BLaER1 (cell line): ENCODE data around the gene TRIM28.
"Not testable (repeated sequence)": the region's sequence is repeated elsewhere in the genome, so short reads cannot be mapped to it uniquely, and the experiment has no call there.

Experiments
- H3K27ac ChIP-seq: shearing (Covaris generic); formaldehyde crosslinking; 2 replicates; pipeline ENCODE4 v1.8.1; 2022
- H3K27me3 ChIP-seq: shearing (Covaris generic); formaldehyde crosslinking; 2 replicates; pipeline ENCODE4 v1.8.1; 2022
- H3K36me3 ChIP-seq: shearing (Covaris generic); formaldehyde crosslinking; 2 replicates; pipeline ENCODE4 v1.8.1; 2022
- H3K4me1 ChIP-seq: shearing (Covaris generic); formaldehyde crosslinking; 2 replicates; pipeline ENCODE4 v1.8.1; 2022
- H3K4me2 ChIP-seq: shearing (Covaris generic); formaldehyde crosslinking; 2 replicates; pipeline ENCODE4 v1.8.1; 2022
- H3K4me3 ChIP-seq: shearing (Covaris generic); formaldehyde crosslinking; 2 replicates; pipeline ENCODE4 v1.8.1; 2022
- H3K9ac ChIP-seq: shearing (Covaris generic); formaldehyde crosslinking; 2 replicates; pipeline ENCODE4 v1.8.1; 2022
- H3K9me3 ChIP-seq: shearing (Covaris generic); formaldehyde crosslinking; 2 replicates; pipeline ENCODE4 v1.8.1; 2022
- H4K20me1 ChIP-seq: shearing (Covaris generic); formaldehyde crosslinking; 2 replicates; pipeline ENCODE4 v1.8.1; 2022
- Cebpa-rat ChIP-seq: shearing (Covaris generic); IDR thresholded peaks from 2 replicates; pipeline ENCODE4 v1.8.1; 2022

Gene TRIM28

GRCh38 chr19:58536852-58537798 is 6.7 kb upstream of the TRIM28 start:
- TF ChIP-seq Cebpa-rat: no peak
- 0 out of 2 replicates have a peak overlapping the region, but pooled peaks have one; percentile 65 for H3K4me3 ChIP-seq
- H4K20me1 ChIP-seq: no peaks in the 10 kb centered on the region
- peak overlapping the region; percentile 94 for H3K27ac ChIP-seq
- no peaks in the 10 kb centered on the region for H3K9me3 ChIP-seq
- peak overlapping the region; percentile 81 for H3K9ac ChIP-seq
- H3K4me1 ChIP-seq: peaks cover 28% of the 10 kb centered on the region
- no peaks in the 10 kb centered on the region for H3K27me3 ChIP-seq
- no peaks in the 10 kb centered on the region for H3K36me3 ChIP-seq
- H3K4me2 ChIP-seq: peak overlapping the region; percentile 89

- no peaks in the 10 kb centered on the region for H3K36me3 ChIP-seq
- H3K4me1 ChIP-seq: peaks cover 39% of the 10 kb centered on the region
- H3K9ac ChIP-seq: peak overlapping the region; percentile 81
- peak overlapping the region; percentile 89 for H3K4me2 ChIP-seq
- H3K27ac ChIP-seq: peak overlapping the region; percentile 94
- no peak for TF ChIP-seq Cebpa-rat
- no peaks in the 10 kb centered on the region for H4K20me1 ChIP-seq
- no peaks in the 10 kb centered on the region for H3K27me3 ChIP-seq
- H3K4me3 ChIP-seq: peak overlapping the region; percentile 65
- no peaks in the 10 kb centered on the region for H3K9me3 ChIP-seq
Measured at GRCh38 chr19:58538257-58539168, 5.4 kb upstream of the TRIM28 start.

DNA sequence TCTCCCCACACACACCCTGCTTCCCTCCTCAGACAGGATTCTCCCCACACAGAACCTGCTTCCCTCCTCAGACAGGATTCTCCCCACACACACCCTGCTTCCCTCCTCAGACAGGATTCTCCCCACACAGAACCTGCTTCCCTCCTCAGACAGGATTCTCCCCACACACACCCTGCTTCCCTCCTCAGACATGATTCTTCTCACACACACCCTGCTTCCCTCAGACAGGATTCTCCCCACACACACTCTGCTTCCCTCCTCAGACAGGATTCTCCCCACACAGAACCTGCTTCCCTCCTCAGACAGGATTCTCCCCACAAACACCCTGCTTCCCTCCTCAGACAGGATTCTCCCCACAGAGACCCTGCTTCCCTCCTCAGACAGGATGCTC is 4.7 kb upstream of the TRIM28 start:
- peaks cover 39% of the 10 kb centered on the region for H3K4me1 ChIP-seq
- H3K4me3 ChIP-seq: peak overlapping the region; percentile 65; the same call in 1 of the 2 replicates
- not testable (repeated sequence) for H3K27me3 ChIP-seq, H4K20me1 ChIP-seq, H3K36me3 ChIP-seq, H3K9me3 ChIP-seq
- H3K4me2 ChIP-seq: peak overlapping the region; percentile 89
- peak overlapping the region; percentile 81 for H3K9ac ChIP-seq
- peak overlapping the region; percentile 94 for H3K27ac ChIP-seq

DNA sequence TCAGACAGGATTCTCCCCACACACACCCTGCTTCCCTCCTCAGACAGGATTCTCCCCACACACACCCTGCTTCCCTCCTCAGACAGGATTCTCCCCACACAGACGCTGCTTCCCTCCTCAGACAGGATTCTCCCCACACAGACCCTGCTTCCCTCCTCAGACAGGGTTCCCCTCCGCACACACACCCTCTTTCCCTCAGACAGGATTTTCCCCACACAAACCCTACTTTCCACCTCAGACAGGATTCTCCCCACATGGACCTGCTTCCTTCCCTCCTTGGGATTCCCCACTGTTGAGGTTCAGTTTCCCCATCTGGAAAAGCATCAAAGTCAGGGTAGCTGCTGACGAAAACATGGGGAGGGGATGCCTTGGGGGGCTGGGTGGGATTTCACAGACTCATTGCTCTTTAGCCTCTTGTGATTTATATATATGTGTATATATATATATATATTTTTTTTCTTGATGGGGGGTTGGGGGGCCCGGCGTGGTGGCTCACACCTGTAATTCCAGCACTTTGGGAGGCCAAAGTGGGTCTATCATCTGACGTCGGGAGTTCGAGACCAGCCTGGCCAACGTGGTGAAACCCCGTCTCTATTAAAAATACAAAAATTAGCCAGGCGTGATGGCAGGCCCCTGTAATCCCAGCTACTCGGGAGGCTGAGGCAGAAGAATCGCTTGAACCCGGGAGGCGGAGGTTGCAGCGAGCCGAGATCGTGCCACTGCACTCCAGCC is 1.1 kb upstream of the TRIM28 start:
- peaks cover 35% of the 10 kb centered on the region for H4K20me1 ChIP-seq
- H3K4me2 ChIP-seq: peak overlapping the region; percentile 86
- 0 out of 2 replicates have a peak overlapping the region, but pooled peaks have one; percentile 98 for H3K27ac ChIP-seq
- H3K4me1 ChIP-seq: peaks cover 51% of the 10 kb centered on the region
- H3K9ac ChIP-seq, H3K4me3 ChIP-seq, H3K27me3 ChIP-seq, H3K9me3 ChIP-seq: not testable (repeated sequence)
- H3K36me3 ChIP-seq: peaks cover 25% of the 10 kb centered on the region

GRCh38 chr19:58544591-58545285 is 874 bp downstream of the TRIM28 start:
- Histone ChIP-seq H4K20me1 (peaks cover 54% of the 10 kb centered on the region), H3K9ac (peak overlapping the region; percentile 99), H3K9me3 (no peaks in the 10 kb centered on the region), H3K4me2 (peak overlapping the region; percentile 99), H3K36me3 (peaks cover 45% of the 10 kb centered on the region), H3K27ac (peak overlapping the region; percentile 98), H3K27me3 (no peaks in the 10 kb centered on the region), H3K4me3 (peak overlapping the region; percentile 100), H3K4me1 (peaks cover 42% of the 10 kb centered on the region)
- TF ChIP-seq Cebpa-rat: no peak

- Histone ChIP-seq H3K9ac (peak overlapping the region; percentile 99), H3K27ac (peak overlapping the region; percentile 98), H3K4me2 (peak overlapping the region; percentile 99), H3K9me3 (no peaks in the 10 kb centered on the region), H3K36me3 (peaks cover 52% of the 10 kb centered on the region), H4K20me1 (peaks cover 61% of the 10 kb centered on the region), H3K27me3 (no peaks in the 10 kb centered on the region), H3K4me3 (peak overlapping the region; percentile 100), H3K4me1 (peaks cover 49% of the 10 kb centered on the region)
- TF ChIP-seq Cebpa-rat: no peak
Measured at GRCh38 chr19:58545286-58546018, 1.6 kb downstream of the TRIM28 start.

DNA sequence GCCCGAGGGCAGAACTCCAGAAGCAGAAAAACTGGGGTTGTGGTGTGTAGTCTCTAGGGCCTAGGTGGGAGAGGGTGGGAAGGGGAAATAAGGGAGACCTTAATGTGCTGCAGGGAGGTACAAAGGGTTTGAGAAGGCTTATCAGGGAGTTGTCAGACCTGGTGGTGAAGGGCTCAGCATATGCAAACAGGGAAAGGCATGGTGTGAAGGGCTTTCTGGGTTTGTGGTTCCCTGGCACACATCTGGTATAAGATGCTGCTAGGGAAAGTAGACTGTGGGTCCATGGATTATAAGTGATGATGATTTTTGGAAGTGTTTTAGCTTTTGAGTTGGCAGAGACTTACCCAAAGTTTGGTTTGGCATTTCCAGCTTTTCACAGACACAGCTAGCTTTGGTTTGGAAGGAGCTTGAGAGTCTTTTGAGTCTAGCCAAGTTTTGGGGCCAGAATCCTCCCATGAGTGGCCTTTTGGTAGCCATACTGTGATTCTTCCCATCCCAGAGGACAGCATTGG is 2.2 kb downstream of the TRIM28 start:
- Histone ChIP-seq H3K4me3 (peak overlapping the region; percentile 100), H3K36me3 (peaks cover 58% of the 10 kb centered on the region), H3K9ac (peak overlapping the region; percentile 99), H4K20me1 (peaks cover 68% of the 10 kb centered on the region), H3K27me3 (no peaks in the 10 kb centered on the region), H3K4me1 (peaks cover 49% of the 10 kb centered on the region), H3K9me3 (no peaks in the 10 kb centered on the region), H3K27ac (peak overlapping the region; percentile 98; the same call in 1 of the 2 replicates), H3K4me2 (peak overlapping the region; percentile 99)
- no peak for TF ChIP-seq Cebpa-rat
